ENCODE measurements around the gene KCTD19.

- TF ChIP-seq POLR2A (IDR thresholded peaks at IDR 0.05) (no peak), CTCF (IDR thresholded peaks at IDR 0.05) (no peak)
Measured at GRCh38 chr16:67245674-67246080, 80.9 kb downstream of the KCTD19 start.

Data from tibial nerve (tissue), 3 donors.